Measurements from ENCODE around the gene DDX54.

- TF ChIP-seq CTCF (conservative IDR thresholded peaks at IDR 0.05; ENCODE audit: low read length) (no peak), EZH2phosphoT487 (IDR thresholded peaks at IDR 0.05; ENCODE audit: borderline replicate concordance) (no peak)
Observed at GRCh38 chr12:113152196-113152834, 33.0 kb downstream of the DDX54 start.
